ENCODE results near the gene COBLL1. TPM values are rescaled to one million over a fixed set of nuclear protein-coding genes. Genes with fewer than 3 reads are reported as not detected.

Gene COBLL1
- total RNA-seq, 1 donor from 2014 or later, result 14.2 TPM

DNA sequence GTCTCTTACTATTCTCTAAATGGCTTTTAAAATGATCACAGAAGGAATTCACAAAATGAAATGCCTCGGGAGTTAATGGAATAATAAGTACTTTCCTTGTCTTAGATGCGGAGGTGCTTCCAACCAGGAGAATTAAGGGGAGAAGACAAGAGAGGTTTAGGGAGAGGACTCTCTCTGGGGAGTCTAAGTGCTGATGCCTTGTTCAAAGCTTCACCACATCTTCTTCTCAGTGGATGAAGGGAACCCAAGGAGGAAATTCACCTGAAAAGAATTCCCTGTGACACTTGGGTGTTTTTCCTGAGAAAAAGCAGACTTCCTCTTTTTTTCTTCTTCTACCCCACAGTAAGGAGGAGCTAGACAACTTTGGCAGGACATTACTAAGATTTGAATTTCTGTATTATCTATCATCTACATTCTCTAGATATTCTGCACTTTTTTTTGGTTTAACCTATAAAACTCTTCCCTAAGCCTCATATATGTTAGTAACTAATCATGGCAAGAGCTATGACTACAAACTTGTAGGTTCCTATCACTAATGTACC lies 150.2 kb downstream of the COBLL1 start:
- no peak for DNase-seq (ENCODE audit: extremely low read depth, low read depth, low spot score)

GRCh38 chr2:164690361-164690760 lies 151.3 kb downstream of the COBLL1 start:
- no peak for DNase-seq (ENCODE audit: extremely low read depth, low read depth, low spot score)

GRCh38 chr2:164688896-164689419 lies 152.7 kb downstream of the COBLL1 start:
- DNase-seq (ENCODE audit: extremely low read depth, low read depth, low spot score), result no peak

- DNase-seq (ENCODE audit: extremely low read depth, low read depth, low spot score), result no peak
Observed at GRCh38 chr2:164681009-164681408, 160.6 kb downstream of the COBLL1 start.

DNA sequence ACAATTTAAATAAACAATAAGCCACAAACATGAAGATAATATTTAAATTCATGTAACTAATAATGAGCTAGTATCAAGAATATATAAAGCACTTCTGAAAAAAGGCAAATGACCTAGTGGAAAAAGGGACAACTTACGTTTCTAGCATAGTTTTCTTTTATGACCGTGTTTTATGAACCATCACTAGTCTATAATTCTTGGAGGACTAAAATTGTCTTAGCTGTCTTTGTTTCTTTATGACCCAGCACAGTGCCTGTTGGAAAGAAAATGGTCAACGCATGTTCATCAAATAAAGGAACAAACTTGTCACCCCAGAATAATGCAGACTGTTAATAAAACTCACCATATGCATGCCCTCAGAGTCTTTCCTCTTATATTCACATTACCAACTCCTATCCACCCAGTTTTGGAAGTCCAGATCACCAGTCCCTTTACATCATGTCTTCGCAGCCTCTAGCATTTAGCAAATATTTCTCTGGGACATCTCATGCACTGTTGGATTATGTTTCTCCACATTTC lies 162.9 kb downstream of the COBLL1 start:
- DNase-seq (ENCODE audit: extremely low read depth, low read depth, low spot score), result no peak

- DNase-seq (ENCODE audit: extremely low read depth, low read depth, low spot score), result no peak
Observed at GRCh38 chr2:164677733-164678132, 163.9 kb downstream of the COBLL1 start.

GRCh38 chr2:164677271-164677670 lies 164.4 kb downstream of the COBLL1 start:
- DNase-seq (ENCODE audit: extremely low read depth, low read depth, low spot score), result no peak

GRCh38 chr2:164675687-164676086 lies 165.9 kb downstream of the COBLL1 start:
- DNase-seq (ENCODE audit: extremely low read depth, low read depth, low spot score), result no peak

DNA sequence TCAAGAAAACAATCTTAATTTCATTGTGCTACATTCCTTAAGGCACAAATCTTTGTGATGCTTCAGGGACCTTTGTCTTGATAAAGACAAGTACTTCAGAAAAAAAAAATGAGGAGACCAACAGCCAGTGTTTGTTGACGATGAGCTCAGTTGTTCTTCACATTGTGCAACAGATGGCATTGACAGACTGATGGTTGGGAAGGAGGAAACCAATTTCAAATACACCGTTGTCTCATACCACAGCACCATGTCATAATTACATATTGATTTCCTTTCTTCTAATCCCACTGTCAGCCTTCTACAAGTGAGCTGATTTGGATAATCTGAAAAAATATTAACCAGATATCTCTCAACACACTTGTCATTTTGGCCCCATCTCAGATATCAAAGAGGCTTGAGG lies 166.6 kb downstream of the COBLL1 start:
- DNase-seq (ENCODE audit: extremely low read depth, low read depth, low spot score), result no peak

GRCh38 chr2:164671664-164672396 lies 169.8 kb downstream of the COBLL1 start:
- no peak for DNase-seq (ENCODE audit: extremely low read depth, low read depth, low spot score)

GRCh38 chr2:164669291-164669690 lies 172.3 kb downstream of the COBLL1 start:
- DNase-seq (ENCODE audit: extremely low read depth, low read depth, low spot score), result no peak

GRCh38 chr2:164667566-164667965 lies 174.1 kb downstream of the COBLL1 start:
- DNase-seq (ENCODE audit: extremely low read depth, low read depth, low spot score), result no peak

- no peak for DNase-seq (ENCODE audit: extremely low read depth, low read depth, low spot score)
Observed at GRCh38 chr2:164664070-164664469, 177.6 kb downstream of the COBLL1 start.

DNA sequence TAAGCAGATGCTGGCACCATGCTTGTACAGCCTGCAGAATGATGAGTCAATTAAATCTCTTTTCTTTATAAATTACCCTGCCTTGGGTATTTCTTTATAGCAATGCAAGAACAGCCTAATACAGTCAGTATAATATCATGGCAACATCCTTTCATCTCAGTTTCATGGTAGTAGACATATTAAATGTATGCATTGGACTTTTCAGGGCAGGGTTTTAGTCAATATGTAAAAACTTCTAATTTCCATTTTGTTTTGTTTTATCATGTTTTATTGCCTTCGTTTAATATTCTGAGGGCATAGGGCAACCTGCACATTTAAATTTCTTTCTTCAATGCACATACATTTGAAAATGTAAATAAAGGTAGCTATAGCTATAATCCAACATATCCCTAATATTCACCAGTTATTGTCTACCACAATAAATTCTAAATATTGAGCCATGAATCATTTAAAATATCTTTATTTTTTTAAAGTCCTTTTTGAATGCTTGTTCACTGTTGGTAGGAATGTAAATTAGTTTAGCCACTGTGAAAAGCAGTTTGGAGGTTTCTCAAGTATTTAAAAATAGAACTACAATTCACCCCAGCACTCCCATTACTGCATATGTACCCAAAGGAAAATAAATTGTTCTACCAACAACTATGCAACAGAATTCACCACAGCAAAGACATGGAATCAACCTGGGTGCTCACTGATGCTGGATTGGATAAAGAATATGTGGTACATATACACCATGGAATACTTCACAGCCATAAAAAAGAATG lies 178.6 kb downstream of the COBLL1 start:
- DNase-seq (ENCODE audit: extremely low read depth, low read depth, low spot score), result no peak

GRCh38 chr2:164662066-164662465 lies 179.6 kb downstream of the COBLL1 start:
- no peak for DNase-seq (ENCODE audit: extremely low read depth, low read depth, low spot score)

GRCh38 chr2:164661349-164661748 lies 180.3 kb downstream of the COBLL1 start:
- DNase-seq (ENCODE audit: extremely low read depth, low read depth, low spot score), result no peak

DNA sequence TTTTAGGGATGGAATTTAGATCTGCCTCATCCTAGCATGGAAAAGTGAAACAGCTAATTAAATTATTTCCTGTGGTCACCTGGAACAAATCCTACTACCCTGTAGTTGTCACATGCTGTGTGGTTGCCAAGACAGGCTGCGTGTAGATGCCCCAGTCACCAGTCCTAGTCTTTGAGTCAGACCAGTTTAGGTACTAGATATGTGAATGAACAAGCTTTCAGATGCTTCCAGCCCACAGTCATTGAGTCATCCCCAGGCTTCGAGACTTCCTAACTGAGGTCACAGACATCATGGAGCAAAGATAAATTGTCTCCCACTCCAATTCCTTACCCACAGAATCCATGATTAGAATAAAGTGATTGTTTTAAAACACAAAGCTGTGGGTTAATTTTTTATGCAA lies 184.5 kb downstream of the COBLL1 start:
- no peak for DNase-seq (ENCODE audit: extremely low read depth, low read depth, low spot score)

- DNase-seq (ENCODE audit: extremely low read depth, low read depth, low spot score), result no peak
Observed at GRCh38 chr2:164655750-164656149, 185.9 kb downstream of the COBLL1 start.

- no peak for DNase-seq (ENCODE audit: extremely low read depth, low read depth, low spot score)
Observed at GRCh38 chr2:164655336-164655735, 186.3 kb downstream of the COBLL1 start.

- DNase-seq (ENCODE audit: extremely low read depth, low read depth, low spot score), result no peak
Observed at GRCh38 chr2:164651361-164651760, 190.3 kb downstream of the COBLL1 start.

- DNase-seq (ENCODE audit: extremely low read depth, low read depth, low spot score), result no peak
Observed at GRCh38 chr2:164644036-164644700, 197.5 kb downstream of the COBLL1 start.

Data from glomerular endothelial cell (primary cell).